Ishikawa (cell line): ENCODE results near the gene MAFB.

Experiments
- CEBPB ChIP-seq: IDR thresholded peaks from 2 replicates; pipeline ENCODE4 v1.6.1; 2012
- CREB1 ChIP-seq: IDR thresholded peaks from 2 replicates; pipeline ENCODE4 v1.6.1; 2012; ENCODE audit warnings: low read depth
- EGR1 ChIP-seq: IDR thresholded peaks from 2 replicates; pipeline ENCODE4 v1.6.1; 2012
- EP300 ChIP-seq: IDR thresholded peaks from 2 replicates; pipeline ENCODE4 v1.6.1; 2012; ENCODE audit warnings: borderline replicate concordance
- FOXM1 ChIP-seq: IDR thresholded peaks from 2 replicates; pipeline ENCODE4 v1.6.1; 2012; ENCODE audit warnings: low read depth, borderline replicate concordance
- MAX ChIP-seq: IDR thresholded peaks from 2 replicates; pipeline ENCODE4 v1.6.1; 2012
- NFIC ChIP-seq: IDR thresholded peaks from 2 replicates; pipeline ENCODE4 v1.6.1; 2012
- RAD21 ChIP-seq: IDR thresholded peaks from 2 replicates; pipeline ENCODE4 v1.6.1; 2012; ENCODE audit warnings: low read depth
- REST ChIP-seq: IDR thresholded peaks from 2 replicates; pipeline ENCODE4 v1.6.1; 2012; ENCODE audit warnings: low read depth, mild to moderate bottlenecking
- TAF1 ChIP-seq: IDR thresholded peaks from 2 replicates; pipeline ENCODE4 v1.6.1; 2012; ENCODE audit warnings: low read depth, mild to moderate bottlenecking
- TCF12 ChIP-seq: IDR thresholded peaks from 2 replicates; pipeline ENCODE4 v1.6.1; 2012; ENCODE audit warnings: low read depth
- TEAD4 ChIP-seq: IDR thresholded peaks from 2 replicates; pipeline ENCODE4 v1.6.1; 2012
- USF1 ChIP-seq: IDR thresholded peaks from 2 replicates; pipeline ENCODE4 v1.6.1; 2012
- YY1 ChIP-seq: IDR thresholded peaks from 2 replicates; pipeline ENCODE4 v1.6.1; 2012; ENCODE audit warnings: low read depth
- ZBTB7A ChIP-seq: IDR thresholded peaks from 2 replicates; pipeline ENCODE4 v1.6.1; 2012; ENCODE audit warnings: low read depth

MAFB gene

GRCh38 chr20:40689100-40689942 lies at the start of gene MAFB:
Gene MAFB, minus strand, starts transcription at chr20:40689236. Its CDS starts 386 bp downstream, at chr20:40688850.
- TF ChIP-seq EGR1, result peak; percentile 87
- peak; percentile 79 for TF ChIP-seq USF1
- TF ChIP-seq EP300, result no peak
- TF ChIP-seq TCF12, result no peak; the same call in 1 of the 2 replicates
- TF ChIP-seq TAF1, result peak; percentile 53; the same call in 1 of the 2 replicates
- peak; percentile 38 for TF ChIP-seq MAX

- TF ChIP-seq EP300, result no peak
- TF ChIP-seq FOXM1, result no peak
- TF ChIP-seq TCF12, result no peak
- TF ChIP-seq CEBPB, result no peak
- no peak for TF ChIP-seq CREB1
- no peak for TF ChIP-seq TEAD4
- TF ChIP-seq MAX, result no peak
These were observed 40.0 kb upstream of the MAFB start for GRCh38 chr20:40728996-40729395.

DNA sequence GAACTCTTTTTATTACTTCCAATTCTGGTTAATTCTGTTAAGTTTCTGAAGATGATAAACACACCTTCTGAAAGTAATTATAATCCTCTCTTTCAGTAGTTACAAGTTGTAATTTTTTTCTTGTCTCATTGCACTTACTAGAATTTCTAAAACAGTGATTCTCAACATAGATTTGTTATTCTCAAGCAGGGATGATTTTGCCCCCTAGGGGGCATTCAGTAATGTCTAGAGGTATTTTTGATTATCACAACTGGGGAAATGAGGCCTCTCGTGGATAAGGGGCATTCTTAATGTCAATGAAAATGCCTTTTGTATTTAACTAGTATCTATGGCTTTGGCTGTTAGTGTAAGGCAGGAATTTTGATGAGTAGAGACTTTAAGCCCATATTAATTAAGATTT lies 39.4 kb upstream of the MAFB start:
- TF ChIP-seq FOXM1, result no peak
- TF ChIP-seq TAF1, result no peak
- no peak for TF ChIP-seq RAD21

DNA sequence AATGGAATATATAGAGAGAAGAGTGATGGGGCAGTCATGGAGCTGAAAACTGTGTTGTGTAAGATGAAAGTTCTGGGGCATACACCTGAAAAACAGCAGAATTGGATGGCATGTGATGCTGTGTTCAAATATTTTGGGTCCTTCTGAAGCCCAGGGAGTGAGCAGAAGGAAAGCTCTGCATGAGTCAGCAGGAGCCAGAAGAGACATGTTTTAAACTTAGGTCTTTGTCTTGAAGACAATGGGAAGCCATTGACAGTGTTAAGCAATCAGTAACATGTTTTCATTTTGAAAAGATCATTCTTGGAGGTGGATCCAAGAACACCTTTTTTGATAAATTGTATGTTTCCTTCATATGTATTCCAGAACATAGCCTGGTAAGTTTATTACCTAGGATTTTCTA lies 38.9 kb upstream of the MAFB start:
- TF ChIP-seq TEAD4 (no peak), ZBTB7A (no peak), FOXM1 (no peak), CEBPB (no peak), USF1 (no peak), TAF1 (no peak), REST (no peak), RAD21 (no peak), NFIC (no peak), CREB1 (no peak)

DNA sequence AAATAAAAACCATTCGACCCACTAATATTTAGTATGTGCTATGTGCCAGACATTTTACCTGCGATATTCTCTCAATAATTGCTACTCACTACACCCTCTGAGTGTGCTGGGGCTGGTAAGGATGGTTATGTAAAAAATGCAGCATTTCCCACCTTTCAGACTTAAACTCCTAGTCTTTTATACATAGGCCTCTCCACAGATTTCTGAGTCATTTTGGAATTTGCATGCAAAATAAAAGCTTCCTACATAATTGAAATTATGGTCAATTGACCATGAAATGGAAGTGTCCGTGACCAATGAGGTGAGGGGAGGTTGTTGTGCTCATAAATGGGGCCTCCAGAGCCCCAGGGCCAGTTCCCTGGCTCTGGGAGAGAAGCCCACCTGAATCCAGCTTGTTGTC lies 37.7 kb upstream of the MAFB start:
- TF ChIP-seq TAF1 (no peak), EGR1 (no peak), NFIC (no peak), FOXM1 (no peak), MAX (no peak), USF1 (no peak), YY1 (no peak), RAD21 (no peak), CEBPB (no peak), REST (no peak), ZBTB7A (no peak), EP300 (no peak)

DNA sequence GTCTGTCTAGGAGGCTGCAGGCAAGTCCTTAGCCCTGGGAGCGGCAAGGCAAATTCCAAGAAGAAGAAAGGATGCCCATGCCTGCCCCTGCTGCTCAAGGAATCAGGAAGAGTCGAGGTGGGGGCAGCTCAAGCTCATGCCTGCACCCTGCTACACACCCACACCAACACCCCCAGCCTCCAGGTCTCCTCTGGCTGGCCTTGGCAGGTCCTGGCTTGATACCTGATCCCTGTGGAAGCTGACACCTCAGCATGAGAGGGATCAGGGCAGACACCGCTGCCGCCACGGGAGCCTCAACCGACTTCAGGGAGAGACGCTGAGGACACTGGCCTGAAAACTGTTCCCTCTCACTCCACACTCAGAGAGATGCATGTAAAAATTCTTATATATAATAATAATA lies 35.5 kb upstream of the MAFB start:
- TF ChIP-seq CEBPB (no peak), TCF12 (no peak), EP300 (no peak), ZBTB7A (no peak), TAF1 (no peak), EGR1 (no peak), RAD21 (no peak), FOXM1 (no peak), NFIC (no peak), MAX (no peak), REST (no peak)
